H9 (cell line): ENCODE data around the gene DUOXA2. TPM values are rescaled to one million over a fixed set of nuclear protein-coding genes. Genes with fewer than 3 reads are reported as not detected.

ENCODE experiments used
- DNase-seq: peaks from one replicate; pipeline ENCODE4 v3.0.0-alpha.2; 2017
- H2AFZ ChIP-seq: one replicate; pipeline ENCODE4 v1.6.1; 2013; ENCODE audit warnings: mild to moderate bottlenecking, low read length, control low read depth, moderate library complexity
- H2AK5ac ChIP-seq: 2 replicates; pipeline ENCODE4 v1.6.1; 2013; ENCODE audit warnings: low read length, control low read depth, mixed read lengths; ENCODE audit not compliant: insufficient read length
- H2BK120ac ChIP-seq: one replicate; pipeline ENCODE4 v1.6.1; 2013; ENCODE audit warnings: low read depth, mild to moderate bottlenecking, low read length, control low read depth, inconsistent platforms; ENCODE audit not compliant: poor library complexity, severe bottlenecking
- H2BK12ac ChIP-seq: 2 replicates; pipeline ENCODE4 v1.6.1; 2013; ENCODE audit warnings: low read length, control low read depth, mixed read lengths, low read depth; ENCODE audit not compliant: insufficient read length
- H2BK15ac ChIP-seq: 2 replicates; pipeline ENCODE4 v1.6.1; 2013; ENCODE audit warnings: low read depth, low read length, control low read depth
- H2BK20ac ChIP-seq: one replicate; pipeline ENCODE4 v1.6.1; 2013; ENCODE audit warnings: low read depth, mild to moderate bottlenecking, low read length, control low read depth, inconsistent platforms; ENCODE audit not compliant: poor library complexity, severe bottlenecking
- H2BK5ac ChIP-seq: 2 replicates; pipeline ENCODE4 v1.6.1; 2013; ENCODE audit warnings: low read length, control low read depth, mixed read lengths; ENCODE audit not compliant: insufficient read length
- H3K14ac ChIP-seq: 2 replicates; pipeline ENCODE4 v1.6.1; 2013; ENCODE audit warnings: low read length, control low read depth; ENCODE audit not compliant: insufficient read depth
- H3K18ac ChIP-seq: 2 replicates; pipeline ENCODE4 v1.6.1; 2013; ENCODE audit warnings: low read depth, mild to moderate bottlenecking, mixed read lengths, low read length, control low read depth; ENCODE audit not compliant: insufficient read length
- H3K23ac ChIP-seq: 2 replicates; pipeline ENCODE4 v1.6.1; 2013; ENCODE audit warnings: low read length, control low read depth, mixed read lengths, low read depth; ENCODE audit not compliant: insufficient read length
- H3K23me2 ChIP-seq: 2 replicates; pipeline ENCODE4 v1.6.1; 2013; ENCODE audit warnings: low read depth, mild to moderate bottlenecking, mixed read lengths, low read length, control low read depth; ENCODE audit not compliant: insufficient read length, poor library complexity, severe bottlenecking
- H3K27ac ChIP-seq: 2 replicates; pipeline ENCODE4 v1.5.1; 2013; ENCODE audit warnings: low read length, control low read depth, mixed read lengths, low read depth; ENCODE audit not compliant: insufficient read length
- H3K27me3 ChIP-seq: 2 replicates; pipeline ENCODE4 v1.6.1; 2013; ENCODE audit warnings: low read length, control low read depth, inconsistent platforms; ENCODE audit not compliant: insufficient read depth
- H3K4ac ChIP-seq: 2 replicates; pipeline ENCODE4 v1.6.1; 2013; ENCODE audit warnings: low read depth, mild to moderate bottlenecking, control low read depth, inconsistent platforms, low read length, moderate library complexity
- H3K4me1 ChIP-seq: 2 replicates; pipeline ENCODE4 v1.6.1; 2013; ENCODE audit warnings: low read length, control low read depth, inconsistent platforms; ENCODE audit not compliant: insufficient read depth
- H3K4me2 ChIP-seq: 2 replicates; pipeline ENCODE4 v1.6.1; 2013; ENCODE audit warnings: low read length, control low read depth, mixed read lengths; ENCODE audit not compliant: insufficient read length, insufficient read depth
- H3K56ac ChIP-seq: 2 replicates; pipeline ENCODE4 v1.6.1; 2013; ENCODE audit warnings: low read depth, mild to moderate bottlenecking, mixed read lengths, low read length, control low read depth; ENCODE audit not compliant: insufficient read length
- H3K79me1 ChIP-seq: 2 replicates; pipeline ENCODE4 v1.6.1; 2013; ENCODE audit warnings: low read depth, mild to moderate bottlenecking, moderate library complexity, low read length, control low read depth, inconsistent platforms; ENCODE audit not compliant: insufficient read depth, poor library complexity, severe bottlenecking
- H3K79me2 ChIP-seq: 2 replicates; pipeline ENCODE4 v1.6.1; 2013; ENCODE audit warnings: low read length, control low read depth, inconsistent platforms; ENCODE audit not compliant: insufficient read depth
- H3K9ac ChIP-seq: 2 replicates; pipeline ENCODE4 v1.6.1; 2013; ENCODE audit warnings: low read length, control low read depth, mixed read lengths; ENCODE audit not compliant: insufficient read length; ENCODE audit errors: extremely low read depth
- H3K9me3 ChIP-seq: one replicate; pipeline ENCODE4 v1.6.1; 2013; ENCODE audit warnings: low read depth, low read length, inconsistent platforms; ENCODE audit not compliant: control insufficient read depth
- H3T11ph ChIP-seq: one replicate; pipeline ENCODE4 v1.6.1; 2013; ENCODE audit warnings: mild to moderate bottlenecking, low read length, control low read depth, inconsistent platforms
- H4K20me1 ChIP-seq: one replicate; pipeline ENCODE4 v1.6.1; 2013; ENCODE audit not compliant: control insufficient read depth, insufficient read length, insufficient read depth
- H4K5ac ChIP-seq: 2 replicates; pipeline ENCODE4 v1.6.1; 2013; ENCODE audit warnings: low read depth, mild to moderate bottlenecking, mixed read lengths, low read length, control low read depth; ENCODE audit not compliant: insufficient read length
- H4K8ac ChIP-seq: replicated peaks from 2 replicates; pipeline ENCODE4 v1.6.1; 2013; ENCODE audit warnings: low read length, control low read depth, mixed read lengths, low read depth; ENCODE audit not compliant: insufficient read length
- H4K91ac ChIP-seq: 2 replicates; pipeline ENCODE4 v1.6.1; 2013; ENCODE audit warnings: low read depth, mild to moderate bottlenecking, moderate library complexity, mixed read lengths, low read length, control low read depth; ENCODE audit not compliant: insufficient read length
- H3K27ac Mint-ChIP-seq, 3 experiments: 2 replicates in 2 of 3; 3 replicates in 1 of 3; pipeline ENCODE4 v1.8.0; 2020 to 2021; ENCODE audit warnings: mixed read lengths in 3 of 3, mild to moderate bottlenecking in 1 of 3, moderate library complexity in 1 of 3
- H3K27me3 Mint-ChIP-seq: 2 replicates; pipeline ENCODE4 v1.8.0; 2021; ENCODE audit warnings: low read depth, mild to moderate bottlenecking, moderate library complexity, mixed read lengths
- H3K36me3 Mint-ChIP-seq, 3 experiments: 2 replicates in 2 of 3; 3 replicates in 1 of 3; pipeline ENCODE4 v1.8.0; 2020 to 2021; ENCODE audit warnings: low read depth in 3 of 3, mixed read lengths in 3 of 3; ENCODE audit not compliant: insufficient read depth in 1 of 3
- H3K4me1 Mint-ChIP-seq, 2 experiments: 2 replicates each; pipeline ENCODE4 v1.8.0; 2020; ENCODE audit warnings: mixed read lengths in 2 of 2
- H3K4me3 Mint-ChIP-seq, 2 experiments: 2 replicates in 1 of 2; 3 replicates in 1 of 2; pipeline ENCODE4 v1.8.0; 2020 to 2021; ENCODE audit warnings: mild to moderate bottlenecking in 2 of 2, mixed read lengths in 2 of 2, moderate library complexity in 1 of 2
- H3K9me3 Mint-ChIP-seq, 2 experiments: 2 replicates in 1 of 2; 3 replicates in 1 of 2; pipeline ENCODE4 v1.8.0; 2020; ENCODE audit warnings: mild to moderate bottlenecking in 2 of 2, mixed read lengths in 2 of 2, moderate library complexity in 1 of 2
- WGBS: extraction: QIAGEN DNeasy Blood & Tissue Kit; methylation state at CpG from one replicate; pipeline ENCODE4 v1.1.7; 2013; ENCODE audit warnings: missing lambda C conversion rate, low lambda C conversion rate, mixed read lengths; ENCODE audit not compliant: insufficient read length; ENCODE audit errors: extremely low coverage; 5-methylcytosine and 5-hydroxymethylcytosine counted together
- total RNA-seq: library from RNA; stranded (reverse); gene quantifications from 2 replicates; pipeline ENCODE4 v1.2.1, GENCODE V29; 2021
- TF ChIP-seq, protein P1 (sequence below): fragments of 200-600 bp; sonication (generic); conservative IDR thresholded peaks from 3 replicates; pipeline ENCODE4 v1.8.0; 2021; ENCODE audit warnings: antibody characterized with exemption, mild to moderate bottlenecking

DUOXA2 gene
- total RNA-seq, 1 experiment from 2014 or later: not detected

DNA sequence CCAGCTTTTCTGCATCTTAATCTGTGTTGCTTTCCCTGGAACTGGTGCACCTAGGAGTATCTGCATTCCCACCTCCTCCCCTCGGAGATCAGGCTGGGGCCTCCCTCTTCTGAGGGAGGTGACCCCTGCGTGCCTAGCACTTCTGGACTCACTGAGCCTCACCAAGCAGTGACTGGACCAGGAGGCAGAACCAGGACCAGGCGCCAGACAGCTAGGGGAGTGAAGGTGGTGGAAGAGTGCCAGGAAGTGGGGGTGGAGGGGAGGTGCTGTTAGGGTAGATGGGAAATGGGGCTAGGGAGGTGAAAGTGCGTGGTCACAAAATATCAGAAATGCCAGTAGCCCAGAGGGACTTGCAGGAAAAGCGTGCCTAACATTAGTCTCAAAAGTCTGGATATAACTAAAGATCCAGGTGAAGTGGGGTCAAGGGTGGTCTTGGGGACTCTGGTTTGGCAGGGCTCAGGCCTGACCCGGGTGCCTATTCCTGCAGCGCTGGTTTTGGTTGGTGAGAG lies 1.2 kb downstream of the DUOXA2 start:
- H3K9me3 ChIP-seq: no peaks in the 10 kb centered on the region
- H3T11ph ChIP-seq: no peak overlapping the region
- no peaks in the 10 kb centered on the region; the same call in 1 of the 2 replicates for H3K4me1 ChIP-seq
- no peak overlapping the region for H3K56ac ChIP-seq
- no peak overlapping the region for H2AK5ac ChIP-seq
- Mint-ChIP-seq H3K36me3 (no peaks in the 10 kb centered on the region; a peak in 1 of 7 replicates), H3K4me1 (peaks cover 20 to 38% of the 10 kb centered on the region in 2 experiments), H3K27ac (no peak overlapping the region; a peak in 1 of 7 replicates), H3K27me3 (peaks cover 86% of the 10 kb centered on the region), H3K9me3 (peaks cover 6 to 13% of the 10 kb centered on the region in 2 experiments), H3K4me3 (no peak overlapping the region)
- H4K91ac ChIP-seq: no peak overlapping the region
- H3K4ac ChIP-seq: no peak overlapping the region
- no peak overlapping the region for H3K27ac ChIP-seq
- no CpG with 5 or more reads among the region's 7 CpGs for WGBS
- H3K18ac ChIP-seq: no peak overlapping the region
- peaks cover 6% of the 10 kb centered on the region for H4K20me1 ChIP-seq
- H2BK12ac ChIP-seq: no peak overlapping the region
- no peak overlapping the region for H3K23ac ChIP-seq
- H2BK20ac ChIP-seq: no peak overlapping the region
- no peak overlapping the region for H4K8ac ChIP-seq
- H2AFZ ChIP-seq: no peak overlapping the region
- no peak overlapping the region for H2BK15ac ChIP-seq
- H3K79me1 ChIP-seq: no peaks in the 10 kb centered on the region
- H3K79me2 ChIP-seq: no peaks in the 10 kb centered on the region
- peaks cover 67% of the 10 kb centered on the region for H3K27me3 ChIP-seq
- TF ChIP-seq, protein P1, sequence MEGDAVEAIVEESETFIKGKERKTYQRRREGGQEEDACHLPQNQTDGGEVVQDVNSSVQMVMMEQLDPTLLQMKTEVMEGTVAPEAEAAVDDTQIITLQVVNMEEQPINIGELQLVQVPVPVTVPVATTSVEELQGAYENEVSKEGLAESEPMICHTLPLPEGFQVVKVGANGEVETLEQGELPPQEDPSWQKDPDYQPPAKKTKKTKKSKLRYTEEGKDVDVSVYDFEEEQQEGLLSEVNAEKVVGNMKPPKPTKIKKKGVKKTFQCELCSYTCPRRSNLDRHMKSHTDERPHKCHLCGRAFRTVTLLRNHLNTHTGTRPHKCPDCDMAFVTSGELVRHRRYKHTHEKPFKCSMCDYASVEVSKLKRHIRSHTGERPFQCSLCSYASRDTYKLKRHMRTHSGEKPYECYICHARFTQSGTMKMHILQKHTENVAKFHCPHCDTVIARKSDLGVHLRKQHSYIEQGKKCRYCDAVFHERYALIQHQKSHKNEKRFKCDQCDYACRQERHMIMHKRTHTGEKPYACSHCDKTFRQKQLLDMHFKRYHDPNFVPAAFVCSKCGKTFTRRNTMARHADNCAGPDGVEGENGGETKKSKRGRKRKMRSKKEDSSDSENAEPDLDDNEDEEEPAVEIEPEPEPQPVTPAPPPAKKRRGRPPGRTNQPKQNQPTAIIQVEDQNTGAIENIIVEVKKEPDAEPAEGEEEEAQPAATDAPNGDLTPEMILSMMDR: no peak
- H3K23me2 ChIP-seq: peaks cover 2% of the 10 kb centered on the region
- no peak overlapping the region for H4K5ac ChIP-seq
- no peak overlapping the region for H2BK5ac ChIP-seq
- H2BK120ac ChIP-seq: no peak overlapping the region
- no peak overlapping the region for H3K4me2 ChIP-seq
- no peak overlapping the region for H3K14ac ChIP-seq
- DNase-seq: no peak
- H3K9ac ChIP-seq: no peak overlapping the region
